ENCODE results near the gene CBLB.

Gene CBLB

DNA sequence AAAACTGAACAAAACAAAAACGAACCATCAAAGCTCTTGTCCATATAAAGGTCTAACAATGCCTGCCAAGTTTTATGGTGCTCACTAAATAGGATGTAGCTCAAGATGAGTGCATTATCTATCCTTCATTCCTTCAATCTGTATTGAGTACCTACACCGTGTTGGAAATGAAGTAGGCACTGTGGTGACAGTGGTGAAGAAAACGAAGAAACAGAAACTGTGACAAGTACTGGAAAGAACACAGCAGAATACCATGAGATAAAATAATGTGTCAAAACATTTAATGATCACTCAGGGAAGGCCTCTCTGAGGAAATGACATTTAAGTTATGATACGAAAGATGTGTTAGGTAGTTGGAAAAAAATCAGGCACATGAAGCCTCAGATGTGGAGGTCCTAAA lies 36.2 kb downstream of the CBLB start:
- Histone ChIP-seq H3K23ac (ENCODE audit: low read length) (no peak overlapping the region), H3K18ac (ENCODE audit: low read length) (no peak overlapping the region), H2BK120ac (ENCODE audit: insufficient read depth, low read length, poor library complexity) (no peak overlapping the region), H3K14ac (ENCODE audit: low read length) (no peak overlapping the region), H2AFZ (ENCODE audit: insufficient read depth, low read length, poor library complexity) (no peak overlapping the region), H3K36me3 (ENCODE audit: control insufficient read depth in 1 of 2, insufficient read depth in 2 of 2, low read length in 2 of 2) (no peaks in the 10 kb centered on the region), H4K91ac (ENCODE audit: low read depth, low read length) (no peak overlapping the region), H4K8ac (ENCODE audit: low read depth, low read length) (no peak overlapping the region), H3K4me3 (ENCODE audit: low read depth, low read length) (no peak overlapping the region), H3K79me1 (ENCODE audit: low read length) (no peaks in the 10 kb centered on the region), H2BK12ac (ENCODE audit: low read length) (no peak overlapping the region), H3K27ac (ENCODE audit: low read depth, low read length) (no peak overlapping the region), H3K9ac (ENCODE audit: low read length) (no peak overlapping the region), H3K27me3 (ENCODE audit: insufficient read depth, low read length) (no peaks in the 10 kb centered on the region), H3K4me2 (ENCODE audit: low read length) (no peak overlapping the region), H3K4ac (ENCODE audit: low read depth, low read length) (no peak overlapping the region), H3K9me3 (ENCODE audit: insufficient read depth, low read depth, low read length) (no peaks in the 10 kb centered on the region), H3K4me1 (ENCODE audit: control insufficient read depth in 1 of 2, insufficient read depth in 2 of 2, low read length in 2 of 2) (peaks cover 0 to 7% of the 10 kb centered on the region in 2 experiments), H2AK5ac (ENCODE audit: low read length) (no peak overlapping the region), H2BK5ac (ENCODE audit: low read depth, low read length, poor library complexity) (no peak overlapping the region), H3K79me2 (ENCODE audit: control insufficient read depth, insufficient read depth, low read length, poor library complexity) (no peaks in the 10 kb centered on the region), H4K12ac (ENCODE audit: low read depth, low read length) (no peak overlapping the region)
- DNase-seq: no peak
- 100% methylated on average over 1 of the region's 4 CpGs for WGBS (ENCODE audit: extremely low coverage, insufficient coverage, insufficient read length)

DNA sequence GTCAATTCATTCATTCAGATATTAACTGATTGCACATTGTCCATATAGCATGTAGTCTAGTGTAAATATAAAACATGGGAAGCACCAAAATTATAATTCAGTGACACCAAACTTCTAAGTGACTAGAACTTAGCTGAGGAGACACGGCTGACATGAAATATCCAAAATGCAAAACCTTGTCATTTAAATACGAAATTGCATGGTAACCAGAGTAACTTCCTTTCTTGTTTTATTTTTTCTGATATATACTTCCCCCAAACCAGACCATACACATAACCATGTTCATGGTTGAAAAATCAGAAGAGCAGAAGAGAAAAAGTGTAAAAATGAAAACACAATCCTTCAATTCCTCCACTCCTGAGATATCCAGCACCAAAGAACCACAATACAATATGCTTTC lies 38.0 kb downstream of the CBLB start:
- H2BK12ac ChIP-seq (ENCODE audit: low read length): no peak overlapping the region
- H3K23ac ChIP-seq (ENCODE audit: low read length): no peak overlapping the region
- H3K9me3 ChIP-seq (ENCODE audit: insufficient read depth, low read depth, low read length): no peaks in the 10 kb centered on the region
- no peak overlapping the region for H3K4ac ChIP-seq (ENCODE audit: low read depth, low read length)
- H3K36me3 ChIP-seq (ENCODE audit: control insufficient read depth in 1 of 2, insufficient read depth in 2 of 2, low read length in 2 of 2): no peaks in the 10 kb centered on the region
- no peak overlapping the region for H2AK5ac ChIP-seq (ENCODE audit: low read length)
- H3K18ac ChIP-seq (ENCODE audit: low read length): no peak overlapping the region
- no peak overlapping the region for H4K12ac ChIP-seq (ENCODE audit: low read depth, low read length)
- WGBS (ENCODE audit: extremely low coverage, insufficient coverage, insufficient read length): no CpG with 5 or more reads among the region's 2 CpGs
- no peak for DNase-seq
- no peak overlapping the region for H2AFZ ChIP-seq (ENCODE audit: insufficient read depth, low read length, poor library complexity)
- H2BK5ac ChIP-seq (ENCODE audit: low read depth, low read length, poor library complexity): no peak overlapping the region
- H3K4me3 ChIP-seq (ENCODE audit: low read depth, low read length): no peak overlapping the region
- H3K79me1 ChIP-seq (ENCODE audit: low read length): no peaks in the 10 kb centered on the region
- H3K4me2 ChIP-seq (ENCODE audit: low read length): no peak overlapping the region
- H3K27ac ChIP-seq (ENCODE audit: low read depth, low read length): no peak overlapping the region
- H2BK120ac ChIP-seq (ENCODE audit: insufficient read depth, low read length, poor library complexity): no peak overlapping the region
- H3K79me2 ChIP-seq (ENCODE audit: control insufficient read depth, insufficient read depth, low read length, poor library complexity): no peaks in the 10 kb centered on the region
- no peak overlapping the region for H3K9ac ChIP-seq (ENCODE audit: low read length)
- no peak overlapping the region for H4K91ac ChIP-seq (ENCODE audit: low read depth, low read length)
- H3K27me3 ChIP-seq (ENCODE audit: insufficient read depth, low read length): no peaks in the 10 kb centered on the region
- no peak overlapping the region for H3K14ac ChIP-seq (ENCODE audit: low read length)
- peaks cover 0 to 6% of the 10 kb centered on the region in 2 experiments for H3K4me1 ChIP-seq (ENCODE audit: control insufficient read depth in 1 of 2, insufficient read depth in 2 of 2, low read length in 2 of 2)
- H4K8ac ChIP-seq (ENCODE audit: low read depth, low read length): no peak overlapping the region

DNA sequence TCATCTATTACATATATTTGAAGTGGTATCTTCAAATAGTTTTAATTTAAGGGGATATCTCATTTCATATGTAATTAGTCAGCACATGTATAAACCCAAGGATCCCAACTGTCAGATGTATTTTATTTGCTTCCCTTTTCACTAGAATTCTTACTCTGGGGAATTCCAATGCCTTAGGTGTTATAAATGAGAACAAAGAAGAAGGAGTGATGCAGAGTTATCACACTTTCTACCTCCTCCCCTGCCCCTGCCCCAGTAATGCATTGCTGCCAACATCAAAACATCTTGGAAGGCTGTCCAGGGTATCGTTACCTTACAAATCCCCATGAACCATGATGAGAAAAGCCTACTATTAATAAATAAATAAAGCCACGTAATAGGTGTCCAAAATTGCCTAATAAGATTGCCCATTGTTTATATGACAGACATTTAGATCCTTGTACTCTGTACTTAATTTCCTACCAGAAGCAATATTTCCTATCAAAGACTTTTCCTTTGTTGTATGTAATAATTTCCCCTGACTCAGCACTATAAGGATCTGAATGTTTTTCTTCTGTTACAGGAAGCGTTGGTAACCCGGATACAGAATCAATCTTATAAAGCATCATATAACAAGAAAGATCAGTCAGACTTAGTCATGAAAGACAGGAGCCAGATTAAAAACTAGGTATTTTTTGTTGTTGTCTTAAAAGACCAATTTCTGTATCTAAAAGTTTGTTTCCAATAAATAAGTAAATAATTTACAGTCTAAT lies 38.8 kb downstream of the CBLB start:
- Histone ChIP-seq H3K4ac (ENCODE audit: low read depth, low read length) (no peak overlapping the region), H2BK120ac (ENCODE audit: insufficient read depth, low read length, poor library complexity) (no peak overlapping the region), H3K14ac (ENCODE audit: low read length) (no peak overlapping the region), H2BK12ac (ENCODE audit: low read length) (no peak overlapping the region), H2AK5ac (ENCODE audit: low read length) (no peak overlapping the region), H4K91ac (ENCODE audit: low read depth, low read length) (no peak overlapping the region), H3K79me2 (ENCODE audit: control insufficient read depth, insufficient read depth, low read length, poor library complexity) (no peaks in the 10 kb centered on the region), H3K9me3 (ENCODE audit: insufficient read depth, low read depth, low read length) (no peaks in the 10 kb centered on the region), H2AFZ (ENCODE audit: insufficient read depth, low read length, poor library complexity) (no peak overlapping the region), H4K12ac (ENCODE audit: low read depth, low read length) (no peak overlapping the region), H3K23ac (ENCODE audit: low read length) (no peak overlapping the region), H3K18ac (ENCODE audit: low read length) (no peak overlapping the region), H3K36me3 (ENCODE audit: control insufficient read depth in 1 of 2, insufficient read depth in 2 of 2, low read length in 2 of 2) (no peaks in the 10 kb centered on the region), H4K8ac (ENCODE audit: low read depth, low read length) (no peak overlapping the region), H3K4me2 (ENCODE audit: low read length) (no peak overlapping the region), H2BK5ac (ENCODE audit: low read depth, low read length, poor library complexity) (no peak overlapping the region), H3K4me3 (ENCODE audit: low read depth, low read length) (no peak overlapping the region), H3K27ac (ENCODE audit: low read depth, low read length) (no peak overlapping the region), H3K4me1 (ENCODE audit: control insufficient read depth in 1 of 2, insufficient read depth in 2 of 2, low read length in 2 of 2) (peaks cover 0 to 6% of the 10 kb centered on the region in 2 experiments), H3K79me1 (ENCODE audit: low read length) (no peaks in the 10 kb centered on the region), H3K27me3 (ENCODE audit: insufficient read depth, low read length) (no peaks in the 10 kb centered on the region), H3K9ac (ENCODE audit: low read length) (no peak overlapping the region)
- WGBS (ENCODE audit: extremely low coverage, insufficient coverage, insufficient read length): no CpG with 5 or more reads among the region's 4 CpGs
- DNase-seq: no peak

DNA sequence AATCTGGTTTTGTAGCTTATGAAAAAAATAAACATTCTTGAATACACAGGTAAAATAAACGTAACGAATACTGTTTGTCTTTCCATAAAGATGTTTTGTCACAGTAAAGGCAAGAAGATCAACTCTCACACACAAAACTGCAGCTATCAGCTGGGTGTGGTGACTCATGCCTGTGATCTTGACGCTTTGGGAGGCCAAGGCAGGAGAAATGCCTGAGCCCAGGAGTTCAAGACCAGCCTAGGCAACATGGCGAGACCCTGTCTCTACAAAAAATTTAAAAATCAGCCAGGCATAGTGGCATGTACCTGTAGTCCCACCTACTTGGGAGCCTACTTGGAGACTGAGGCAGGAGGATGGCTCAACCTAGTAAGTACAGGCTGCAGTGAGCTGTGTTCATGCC lies 39.6 kb downstream of the CBLB start:
- H3K79me1 ChIP-seq (ENCODE audit: low read length): no peaks in the 10 kb centered on the region
- H3K4me3 ChIP-seq (ENCODE audit: low read depth, low read length): no peak overlapping the region
- H3K4me2 ChIP-seq (ENCODE audit: low read length): no peak overlapping the region
- no CpG with 5 or more reads among the region's 4 CpGs for WGBS (ENCODE audit: extremely low coverage, insufficient coverage, insufficient read length)
- no peak overlapping the region for H2BK12ac ChIP-seq (ENCODE audit: low read length)
- H3K14ac ChIP-seq (ENCODE audit: low read length): no peak overlapping the region
- H2AK5ac ChIP-seq (ENCODE audit: low read length): no peak overlapping the region
- no peak overlapping the region for H4K8ac ChIP-seq (ENCODE audit: low read depth, low read length)
- H4K91ac ChIP-seq (ENCODE audit: low read depth, low read length): no peak overlapping the region
- H3K18ac ChIP-seq (ENCODE audit: low read length): no peak overlapping the region
- H3K4ac ChIP-seq (ENCODE audit: low read depth, low read length): no peak overlapping the region
- H2BK5ac ChIP-seq (ENCODE audit: low read depth, low read length, poor library complexity): no peak overlapping the region
- no peaks in the 10 kb centered on the region for H3K79me2 ChIP-seq (ENCODE audit: control insufficient read depth, insufficient read depth, low read length, poor library complexity)
- no peak overlapping the region for H2AFZ ChIP-seq (ENCODE audit: insufficient read depth, low read length, poor library complexity)
- no peak overlapping the region for H4K12ac ChIP-seq (ENCODE audit: low read depth, low read length)
- no peak overlapping the region for H3K23ac ChIP-seq (ENCODE audit: low read length)
- H3K36me3 ChIP-seq (ENCODE audit: control insufficient read depth in 1 of 2, insufficient read depth in 2 of 2, low read length in 2 of 2): no peaks in the 10 kb centered on the region
- H2BK120ac ChIP-seq (ENCODE audit: insufficient read depth, low read length, poor library complexity): no peak overlapping the region
- H3K27ac ChIP-seq (ENCODE audit: low read depth, low read length): no peak overlapping the region
- peaks cover 0 to 6% of the 10 kb centered on the region in 2 experiments for H3K4me1 ChIP-seq (ENCODE audit: control insufficient read depth in 1 of 2, insufficient read depth in 2 of 2, low read length in 2 of 2)
- H3K27me3 ChIP-seq (ENCODE audit: insufficient read depth, low read length): no peaks in the 10 kb centered on the region
- DNase-seq: no peak
- H3K9ac ChIP-seq (ENCODE audit: low read length): no peak overlapping the region
- no peaks in the 10 kb centered on the region for H3K9me3 ChIP-seq (ENCODE audit: insufficient read depth, low read depth, low read length)

All from trophoblast cell (in vitro differentiated cells and primary cell).